CD8-positive, alpha-beta memory T cell (primary cell): ENCODE measurements around the gene CNOT2. TPM values are rescaled to one million over a fixed set of nuclear protein-coding genes. Genes with fewer than 3 reads are reported as not detected.

Experiments
- CTCF ChIA-PET: fragments of 350-600 bp; sonication (Branson Sonifier 250); formaldehyde crosslinking; loops from one replicate; lab custom pipeline; 2021; ENCODE audit warnings: antibody characterized with exemption; lab: Charles Lee
- POLR2A ChIA-PET: fragments of 350-600 bp; sonication (Branson Sonifier 250); formaldehyde crosslinking; loops from one replicate; lab custom pipeline; 2021; ENCODE audit warnings: antibody characterized with exemption; lab: Charles Lee
- DNase-seq, 5 donors: peaks; one replicate each; pipeline versions ENCODE4 v3.0.0 to v3.0.0-alpha.2; 2020 to 2022; ENCODE audit warnings: mixed read lengths in 1 of 5
- H3K27ac ChIP-seq: one replicate; pipeline ENCODE4 v1.7.0; 2013; ENCODE audit warnings: low read depth, mild to moderate bottlenecking, low read length, moderate library complexity
- H3K27me3 ChIP-seq: 2 replicates; pipeline ENCODE4 v1.7.0; 2013; ENCODE audit warnings: low read length, mild to moderate bottlenecking; ENCODE audit not compliant: insufficient read depth, poor library complexity, severe bottlenecking
- H3K36me3 ChIP-seq: 2 replicates; pipeline ENCODE4 v1.7.0; 2013; ENCODE audit warnings: mild to moderate bottlenecking, low read length, moderate library complexity; ENCODE audit not compliant: insufficient read depth
- H3K4me1 ChIP-seq: 2 replicates; pipeline ENCODE4 v1.7.0; 2013; ENCODE audit warnings: mild to moderate bottlenecking, low read length, moderate library complexity; ENCODE audit not compliant: insufficient read depth
- H3K4me3 ChIP-seq: 2 replicates; pipeline ENCODE4 v1.7.0; 2013; ENCODE audit warnings: mild to moderate bottlenecking, low read length
- H3K9me3 ChIP-seq: 2 replicates; pipeline ENCODE4 v1.7.0; 2013; ENCODE audit warnings: mild to moderate bottlenecking, low read length
- H3K27ac Mint-ChIP-seq, 8 donors: one replicate each; pipeline ENCODE4 v1.8.0; 2020 to 2021; ENCODE audit warnings: mixed read lengths in 8 of 8, mild to moderate bottlenecking in 6 of 8, inconsistent platforms in 3 of 8, moderate library complexity in 3 of 8
- H3K27me3 Mint-ChIP-seq, 2 donors: one replicate each; pipeline ENCODE4 v1.8.0; 2020 to 2021; ENCODE audit warnings: mixed read lengths in 2 of 2, mild to moderate bottlenecking in 1 of 2, moderate library complexity in 1 of 2
- H3K36me3 Mint-ChIP-seq, 3 donors: one replicate each; pipeline ENCODE4 v1.8.0; 2020 to 2021; ENCODE audit warnings: mixed read lengths in 3 of 3, inconsistent platforms in 1 of 3, mild to moderate bottlenecking in 1 of 3
- H3K4me1 Mint-ChIP-seq, 3 donors: one replicate each; pipeline ENCODE4 v1.8.0; 2020 to 2021; ENCODE audit warnings: mixed read lengths in 3 of 3, inconsistent platforms in 1 of 3, mild to moderate bottlenecking in 1 of 3
- H3K4me3 Mint-ChIP-seq, 7 donors: one replicate each; pipeline ENCODE4 v1.8.0; 2020 to 2021; ENCODE audit warnings: mixed read lengths in 7 of 7, mild to moderate bottlenecking in 6 of 7, moderate library complexity in 4 of 7, inconsistent platforms in 2 of 7
- H3K9me3 Mint-ChIP-seq, 5 donors: one replicate each; pipeline ENCODE4 v1.8.0; 2020 to 2022; ENCODE audit warnings: mixed read lengths in 5 of 5, mild to moderate bottlenecking in 3 of 5, moderate library complexity in 2 of 5, inconsistent platforms in 1 of 5
- polyA plus RNA-seq: library from polyadenylated mRNA; unstranded; fragments of 300-500 nt; fragmentation: Illumina TruSeq; gene quantifications from one replicate; pipeline ENCODE4 v1.2.3, GENCODE V29; 2021
- total RNA-seq, 2 experiments: library from RNA; stranded (reverse); gene quantifications; one replicate each; pipeline ENCODE4 v1.2.3, GENCODE V29; 2021

CNOT2 gene
- total and polyA plus RNA-seq, 3 experiments from 2014 or later: 70.5 to 118 (median 73.7) TPM

GRCh38 chr12:70252832-70253231 is 9.6 kb downstream of the CNOT2 start:
- peaks cover 54% of the 10 kb centered on the region for H3K4me1 ChIP-seq

GRCh38 chr12:70254225-70254624 is 11.0 kb downstream of the CNOT2 start:
- no peaks in the 10 kb centered on the region for H3K36me3 ChIP-seq
- H3K4me3 ChIP-seq: no peak overlapping the region
- no peaks in the 10 kb centered on the region for H3K27me3 Mint-ChIP-seq
- ChIA-PET POLR2A (no interaction called here), CTCF (interaction anchor here (1.0 kb wide), 1 partner anchor 20 kb away, joined by 3 read pairs; no protein-coding TSS in a partner anchor)
- no peaks in the 10 kb centered on the region for H3K9me3 Mint-ChIP-seq
- no peak for DNase-seq
- H3K4me3 Mint-ChIP-seq: no peak overlapping the region
- H3K4me1 ChIP-seq: peaks cover 51% of the 10 kb centered on the region
- H3K27me3 ChIP-seq: no peaks in the 10 kb centered on the region
- H3K27ac ChIP-seq: no peak overlapping the region
- no peaks in the 10 kb centered on the region for H3K9me3 ChIP-seq
- peaks cover 0 to 13% (median 6%) of the 10 kb centered on the region in 3 donors for H3K36me3 Mint-ChIP-seq
- H3K27ac Mint-ChIP-seq: no peak overlapping the region
- H3K4me1 Mint-ChIP-seq: peaks cover 80 to 97% (median 96%) of the 10 kb centered on the region in 3 donors

More at GRCh38 chr12:70252832-70253231, 9.6 kb downstream of the CNOT2 start:
- Histone ChIP-seq H3K4me3 (no peak overlapping the region), H3K36me3 (no peaks in the 10 kb centered on the region), H3K27ac (no peak overlapping the region), H3K27me3 (no peaks in the 10 kb centered on the region), H3K9me3 (no peaks in the 10 kb centered on the region)
- H3K27me3 Mint-ChIP-seq: no peaks in the 10 kb centered on the region
- CTCF ChIA-PET: no interaction called here
- no peak overlapping the region for H3K4me3 Mint-ChIP-seq
- H3K9me3 Mint-ChIP-seq: no peaks in the 10 kb centered on the region
- POLR2A ChIA-PET: no interaction called here
- DNase-seq: no peak
- H3K4me1 Mint-ChIP-seq: peaks cover 81 to 97% (median 96%) of the 10 kb centered on the region in 3 donors
- H3K27ac Mint-ChIP-seq: peak overlapping the region in 1 of 8 donors; percentile 40
- peaks cover 0 to 24% (median 6%) of the 10 kb centered on the region in 3 donors for H3K36me3 Mint-ChIP-seq

GRCh38 chr12:70254846-70255245 is 11.6 kb downstream of the CNOT2 start:
- Histone ChIP-seq H3K27me3 (no peaks in the 10 kb centered on the region), H3K4me1 (peaks cover 52% of the 10 kb centered on the region), H3K4me3 (no peak overlapping the region), H3K36me3 (no peaks in the 10 kb centered on the region), H3K9me3 (no peaks in the 10 kb centered on the region), H3K27ac (no peak overlapping the region)
- peaks cover 84 to 97% (median 96%) of the 10 kb centered on the region in 3 donors for H3K4me1 Mint-ChIP-seq
- H3K27ac Mint-ChIP-seq: peak overlapping the region in 6 of 8 donors; percentile 15 to 87 (median 46)
- CTCF ChIA-PET: interaction anchor here (1.0 kb wide), 1 partner anchor 20 kb away, joined by 3 read pairs; no protein-coding TSS in a partner anchor
- peaks cover 0 to 12% (median 6%) of the 10 kb centered on the region in 3 donors for H3K36me3 Mint-ChIP-seq
- H3K27me3 Mint-ChIP-seq: no peaks in the 10 kb centered on the region
- H3K9me3 Mint-ChIP-seq: no peaks in the 10 kb centered on the region
- H3K4me3 Mint-ChIP-seq: peak overlapping the region in 4 of 7 donors; percentile 10 to 68 (median 38)
- DNase-seq: no peak
- POLR2A ChIA-PET: no interaction called here

- H3K36me3 Mint-ChIP-seq: peaks cover 0 to 12% (median 6%) of the 10 kb centered on the region in 3 donors
- no peaks in the 10 kb centered on the region for H3K9me3 Mint-ChIP-seq
- H3K4me1 ChIP-seq: peaks cover 49% of the 10 kb centered on the region
- H3K27me3 ChIP-seq: no peaks in the 10 kb centered on the region
- H3K36me3 ChIP-seq: no peaks in the 10 kb centered on the region
- H3K4me3 ChIP-seq: no peak overlapping the region
- ChIA-PET CTCF (no interaction called here), POLR2A (interaction anchor here (1.2 kb wide), 1 partner anchor 11 kb away, joined by 3 read pairs; no protein-coding TSS in a partner anchor)
- no peak overlapping the region for H3K27ac ChIP-seq
- H3K9me3 ChIP-seq: no peaks in the 10 kb centered on the region
- H3K4me3 Mint-ChIP-seq: peak overlapping the region in 1 of 7 donors; percentile 44
- no peak for DNase-seq
- H3K27me3 Mint-ChIP-seq: no peaks in the 10 kb centered on the region
- peaks cover 82 to 97% (median 94%) of the 10 kb centered on the region in 3 donors for H3K4me1 Mint-ChIP-seq
- peak overlapping the region in 2 of 8 donors; percentile 15 to 57 for H3K27ac Mint-ChIP-seq
Measured at GRCh38 chr12:70255311-70255710, 12.1 kb downstream of the CNOT2 start.

GRCh38 chr12:70258605-70259403 is 15.6 kb downstream of the CNOT2 start:
- peak overlapping the region in 1 of 7 donors; percentile 8 for H3K4me3 Mint-ChIP-seq
- peak overlapping the region in 7 of 8 donors; percentile 8 to 82 (median 48) for H3K27ac Mint-ChIP-seq
- Histone ChIP-seq H3K27me3 (no peaks in the 10 kb centered on the region), H3K9me3 (no peaks in the 10 kb centered on the region), H3K36me3 (no peaks in the 10 kb centered on the region), H3K4me3 (no peak overlapping the region), H3K4me1 (peaks cover 43% of the 10 kb centered on the region), H3K27ac (no peak overlapping the region)
- H3K4me1 Mint-ChIP-seq: peaks cover 78 to 95% (median 92%) of the 10 kb centered on the region in 3 donors
- H3K27me3 Mint-ChIP-seq: no peaks in the 10 kb centered on the region
- no peak for DNase-seq
- POLR2A ChIA-PET: no interaction called here
- peaks cover 0 to 4% (median 0%) of the 10 kb centered on the region in 5 donors for H3K9me3 Mint-ChIP-seq
- CTCF ChIA-PET: no interaction called here
- peaks cover 6 to 19% (median 7%) of the 10 kb centered on the region in 3 donors for H3K36me3 Mint-ChIP-seq

- H3K9me3 Mint-ChIP-seq: peaks cover 0 to 4% (median 0%) of the 10 kb centered on the region in 5 donors
- Histone ChIP-seq H3K4me3 (no peak overlapping the region), H3K9me3 (no peaks in the 10 kb centered on the region), H3K36me3 (no peaks in the 10 kb centered on the region), H3K27ac (no peak overlapping the region), H3K4me1 (peaks cover 36% of the 10 kb centered on the region), H3K27me3 (no peaks in the 10 kb centered on the region)
- peaks cover 6 to 16% (median 7%) of the 10 kb centered on the region in 3 donors for H3K36me3 Mint-ChIP-seq
- CTCF ChIA-PET: no interaction called here
- DNase-seq: no peak
- peaks cover 78 to 95% (median 92%) of the 10 kb centered on the region in 3 donors for H3K4me1 Mint-ChIP-seq
- POLR2A ChIA-PET: no interaction called here
- H3K4me3 Mint-ChIP-seq: peak overlapping the region in 3 of 7 donors; percentile 6 to 43 (median 37)
- peak overlapping the region in 7 of 8 donors; percentile 1 to 75 (median 56) for H3K27ac Mint-ChIP-seq
- no peaks in the 10 kb centered on the region for H3K27me3 Mint-ChIP-seq
Measured at GRCh38 chr12:70260646-70261045, 17.4 kb downstream of the CNOT2 start.

GRCh38 chr12:70264067-70264867 is 21.0 kb downstream of the CNOT2 start:
- Histone ChIP-seq H3K4me1 (peaks cover 42% of the 10 kb centered on the region), H3K9me3 (no peaks in the 10 kb centered on the region), H3K4me3 (no peak overlapping the region), H3K27me3 (no peaks in the 10 kb centered on the region), H3K36me3 (no peaks in the 10 kb centered on the region), H3K27ac (no peak overlapping the region)
- Mint-ChIP-seq H3K36me3 (peaks cover 8 to 16% (median 10%) of the 10 kb centered on the region in 3 donors), H3K27ac (peak overlapping the region in 3 of 8 donors; percentile 7 to 64 (median 58)), H3K4me3 (no peak overlapping the region), H3K27me3 (no peaks in the 10 kb centered on the region), H3K4me1 (peaks cover 76 to 90% (median 89%) of the 10 kb centered on the region in 3 donors), H3K9me3 (peaks cover 0 to 4% (median 0%) of the 10 kb centered on the region in 5 donors)
- POLR2A ChIA-PET: no interaction called here
- no peak for DNase-seq
- CTCF ChIA-PET: no interaction called here
